ENCODE results near the gene KIAA1191.
"Not testable (repeated sequence)": the region's sequence is repeated elsewhere in the genome, so short reads cannot be mapped to it uniquely, and the experiment has no call there.

KIAA1191 gene

GRCh38 chr5:176362233-176362490 lies 598 bp upstream of the KIAA1191 start:
- DNase-seq = no peak

- no peak for DNase-seq
Observed at GRCh38 chr5:176360894-176361436, 599 bp downstream of the KIAA1191 start.

GRCh38 chr5:176359658-176360057 lies 1.9 kb downstream of the KIAA1191 start:
- DNase-seq = no peak

DNA sequence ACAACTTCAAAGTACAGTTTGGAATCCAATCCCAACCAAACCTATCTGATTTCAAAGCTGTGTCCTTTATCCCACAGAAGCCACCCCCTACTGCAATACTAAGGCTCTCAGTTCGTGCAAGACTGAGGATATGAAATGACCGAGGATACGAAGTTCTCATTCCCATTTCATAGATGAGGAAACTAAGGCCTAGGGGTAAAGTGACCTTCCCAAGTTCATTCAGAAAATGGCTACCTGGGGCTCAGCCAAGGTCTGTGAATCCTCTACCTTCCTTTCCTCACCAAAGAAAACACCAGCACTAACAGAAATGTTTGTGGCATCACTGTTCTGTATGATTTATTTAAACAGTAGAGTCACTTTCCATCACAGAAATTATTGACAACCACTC lies 5.4 kb downstream of the KIAA1191 start:
- DNase-seq = no peak

GRCh38 chr5:176355400-176356178 lies 6.0 kb downstream of the KIAA1191 start:
- DNase-seq = no peak

GRCh38 chr5:176353533-176353932 lies 8.0 kb downstream of the KIAA1191 start:
- no peak for DNase-seq

- no peak for DNase-seq
Observed at GRCh38 chr5:176352116-176352878, 9.3 kb downstream of the KIAA1191 start.

GRCh38 chr5:176350416-176350815 lies 11.1 kb downstream of the KIAA1191 start:
- no peak for DNase-seq

DNA sequence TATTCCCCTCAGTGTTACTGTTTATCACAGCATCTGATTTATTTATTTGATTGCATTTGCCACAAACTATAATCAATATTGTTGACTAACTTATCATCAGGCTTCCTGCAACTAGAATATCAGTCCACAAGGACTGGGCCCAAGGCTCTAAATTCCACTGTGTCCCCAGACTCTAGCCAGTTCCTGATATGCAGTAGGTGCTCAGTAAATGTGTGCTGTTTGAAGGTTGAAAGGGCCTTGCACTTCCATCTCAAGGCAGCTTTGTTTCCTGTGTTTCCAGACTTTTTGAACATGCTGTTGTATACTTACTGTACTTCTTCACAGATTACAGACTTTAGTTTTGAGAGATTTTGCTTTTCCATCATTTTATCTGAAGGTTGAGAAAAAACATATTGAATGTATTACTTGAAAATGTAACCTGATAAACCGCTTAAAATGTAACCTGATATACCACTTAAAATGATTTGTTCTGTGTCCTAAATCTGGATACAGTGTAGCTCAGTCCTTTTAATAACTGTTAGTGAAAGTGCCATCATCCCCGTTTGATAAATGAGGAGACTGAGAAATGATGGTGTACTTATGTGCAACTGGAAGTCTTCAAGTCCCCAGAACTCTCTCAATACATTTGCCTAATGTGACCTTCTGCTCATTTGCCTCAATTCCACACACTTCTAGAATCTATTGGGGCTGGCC lies 18.7 kb downstream of the KIAA1191 start:
- DNase-seq = no peak

DNA sequence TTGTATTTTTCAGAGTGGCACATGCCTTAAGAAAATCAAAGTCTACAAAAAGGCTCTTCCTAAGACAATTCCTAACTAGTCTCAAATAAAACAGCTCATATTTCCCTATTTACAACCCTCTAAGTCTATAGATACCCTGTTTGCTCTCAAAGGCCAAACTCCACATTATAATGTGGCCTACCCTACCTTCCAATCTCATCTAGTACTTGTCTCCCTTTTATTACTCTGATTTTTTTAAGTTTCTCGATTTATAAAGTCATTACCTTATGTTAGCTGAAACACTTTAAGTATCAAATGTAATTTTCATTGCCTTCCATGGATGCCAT lies 19.4 kb downstream of the KIAA1191 start:
- no peak for DNase-seq

DNA sequence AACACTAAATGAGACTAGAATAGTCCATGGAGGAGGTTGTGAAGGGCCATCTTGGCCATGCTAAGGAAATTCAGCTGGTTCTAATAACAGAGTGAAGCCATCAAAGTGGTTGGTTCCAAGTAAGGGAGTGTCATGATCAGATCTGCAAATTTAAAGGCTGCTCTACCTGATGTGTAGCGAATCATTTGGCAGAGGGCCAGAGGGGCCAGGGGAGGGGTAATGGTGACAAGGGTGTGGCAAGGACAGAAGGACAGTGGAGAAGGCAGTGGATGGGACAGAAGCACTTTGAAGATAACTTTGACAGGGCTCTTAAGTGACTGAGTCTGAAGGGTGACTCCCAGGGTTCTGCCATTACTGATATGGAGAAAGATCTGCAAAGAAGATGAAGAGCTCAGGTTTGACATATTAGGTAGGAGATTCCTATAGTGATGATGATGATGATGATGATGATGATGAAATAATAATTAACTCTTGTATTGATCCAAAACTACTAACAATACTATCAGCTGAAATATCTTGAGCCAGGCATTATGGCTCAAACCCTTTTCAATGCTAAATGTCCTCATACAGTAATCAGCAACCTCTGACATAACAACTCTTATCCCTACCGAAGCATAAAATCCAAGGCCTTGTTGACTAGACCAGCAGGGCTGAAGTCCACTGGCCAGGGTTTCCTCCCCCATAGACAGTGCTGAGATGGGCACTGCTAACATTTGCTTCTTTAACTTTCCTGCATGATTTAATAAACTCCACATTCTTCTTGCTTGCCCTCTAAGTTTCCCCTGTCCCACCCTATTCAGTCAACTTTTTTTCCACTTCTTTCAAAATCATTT lies 20.0 kb downstream of the KIAA1191 start:
- no peak for DNase-seq

GRCh38 chr5:176339304-176339703 lies 22.3 kb downstream of the KIAA1191 start:
- no peak for DNase-seq

DNA sequence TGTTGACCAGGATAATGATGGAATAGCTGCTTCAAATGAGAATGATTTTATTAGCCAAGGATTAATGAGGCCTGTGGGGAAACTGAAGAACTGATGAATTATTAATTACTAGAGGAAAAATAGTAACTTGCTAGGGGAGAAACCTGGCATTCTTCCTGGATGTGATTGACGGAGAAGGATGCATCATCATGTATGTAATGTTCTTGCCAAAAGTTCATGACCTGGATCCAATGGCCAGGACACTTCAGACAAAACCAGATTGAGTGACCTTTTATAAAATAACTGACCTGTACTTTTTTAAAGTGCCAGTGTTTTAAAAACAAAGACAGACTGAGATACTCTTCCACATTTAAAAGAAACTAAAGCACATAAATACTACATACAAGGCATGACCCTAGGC lies 23.7 kb downstream of the KIAA1191 start:
- DNase-seq = no peak

GRCh38 chr5:176334031-176334770 lies 27.4 kb downstream of the KIAA1191 start:
- no peak for DNase-seq

DNA sequence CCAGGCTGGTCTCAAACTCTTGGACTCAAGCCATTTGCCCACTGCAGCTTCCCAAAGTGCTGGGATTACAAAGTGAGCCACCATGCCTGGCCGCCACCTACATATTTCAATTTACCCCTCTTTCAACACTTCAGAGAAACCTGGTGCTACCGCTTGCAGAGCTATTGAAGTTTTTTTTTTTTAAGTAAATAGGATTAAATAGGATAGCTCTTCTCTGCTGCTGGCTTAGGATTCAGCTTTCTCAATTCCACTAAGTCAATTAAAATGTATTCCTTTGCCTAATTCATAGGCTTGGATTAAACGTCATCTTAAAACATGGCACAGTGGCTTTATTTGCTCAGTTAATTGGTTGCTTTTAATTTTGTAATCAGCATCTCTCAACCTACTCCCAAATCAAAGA lies 41.0 kb downstream of the KIAA1191 start:
- DNase-seq = no peak

GRCh38 chr5:176319827-176320554 lies 41.6 kb downstream of the KIAA1191 start:
- DNase-seq = no peak

DNA sequence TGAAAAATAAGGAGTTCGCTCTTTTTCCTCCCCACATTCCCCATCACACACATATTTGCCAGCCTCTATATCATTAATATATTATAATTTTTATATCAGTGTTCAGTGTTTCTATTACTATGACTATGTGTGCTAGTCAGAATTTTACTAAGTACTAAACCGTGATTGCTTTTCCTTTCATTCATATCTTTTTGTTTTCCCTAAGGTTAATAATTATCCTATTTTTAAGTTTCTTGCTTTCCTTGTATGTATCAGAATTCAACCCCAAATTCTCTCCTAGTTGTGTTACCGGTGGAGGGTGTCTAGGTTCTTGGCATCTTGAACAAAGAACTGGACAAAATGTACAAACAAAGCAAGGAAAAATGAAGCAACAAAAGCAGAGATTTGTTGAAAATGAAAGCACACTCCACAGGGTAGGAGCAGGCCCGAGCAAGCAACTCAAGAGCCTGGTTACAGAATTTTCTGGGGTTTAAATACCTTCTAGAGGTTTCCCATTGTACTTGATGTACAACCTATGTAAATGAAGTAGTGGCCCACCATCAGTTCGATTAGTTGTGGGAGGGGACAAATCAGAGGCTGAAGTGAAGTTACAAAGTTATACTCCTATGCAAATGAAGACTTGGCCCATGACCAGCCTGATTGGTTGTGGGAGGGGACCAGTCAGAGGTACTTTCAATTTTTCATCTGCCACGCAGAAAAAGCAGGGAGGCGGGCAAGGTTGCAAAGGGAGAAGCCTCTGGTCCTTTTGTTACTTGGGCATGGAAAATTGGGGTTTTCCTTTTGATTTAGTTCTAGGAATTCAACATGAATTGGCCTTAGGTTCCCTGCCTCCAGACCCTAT lies 43.8 kb downstream of the KIAA1191 start:
- DNase-seq = no peak

- not testable (repeated sequence) for DNase-seq
Observed at GRCh38 chr5:176305356-176305755, 56.2 kb downstream of the KIAA1191 start.
